ENCODE data around the gene SPR. TPM values are rescaled to one million over a fixed set of nuclear protein-coding genes. Genes with fewer than 3 reads are reported as not detected.
A peak's percentile ranks its signal among the peaks of the same experiment; 100 is the strongest.
"Not testable (repeated sequence)": the region's sequence is repeated elsewhere in the genome, so short reads cannot be mapped to it uniquely, and the experiment has no call there.

SPR gene
- total RNA-seq, 2 donors from 2014 or later, result 0.65 to 1.9 TPM

DNA sequence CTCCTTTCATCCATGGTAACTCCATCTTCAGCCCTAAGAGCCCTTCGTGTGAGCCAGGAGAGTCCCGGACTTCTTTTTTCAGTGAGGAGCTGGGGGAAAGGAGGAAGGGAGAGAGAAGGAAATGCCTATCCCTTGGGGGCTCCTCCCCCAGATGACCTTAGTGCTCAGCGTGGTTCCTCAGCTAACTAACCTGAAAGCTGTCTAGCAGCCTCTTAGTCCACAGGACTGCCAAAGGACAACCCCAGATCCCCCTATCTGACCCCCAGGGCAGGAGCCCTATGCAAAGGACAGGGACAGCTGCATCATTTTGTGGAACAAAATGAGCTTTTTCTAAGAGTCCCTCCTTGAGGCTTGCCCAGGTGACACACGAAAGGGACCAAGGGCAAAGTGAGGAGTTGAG is 7.9 kb downstream of the SPR start:
- Mint-ChIP-seq H3K36me3 (ENCODE audit: insufficient read depth in 2 of 2) (no peaks in the 10 kb centered on the region), H3K4me3 (no peak overlapping the region), H3K4me1 (ENCODE audit: low read depth) (peaks cover 8% of the 10 kb centered on the region), H3K27me3 (ENCODE audit: low read depth) (peaks cover 42% of the 10 kb centered on the region), H3K27ac (no peak overlapping the region), H3K9me3 (no peaks in the 10 kb centered on the region)
- ATAC-seq (replicated peaks in 1 of 2), result no peak
- DNase-seq, result no peak

DNA sequence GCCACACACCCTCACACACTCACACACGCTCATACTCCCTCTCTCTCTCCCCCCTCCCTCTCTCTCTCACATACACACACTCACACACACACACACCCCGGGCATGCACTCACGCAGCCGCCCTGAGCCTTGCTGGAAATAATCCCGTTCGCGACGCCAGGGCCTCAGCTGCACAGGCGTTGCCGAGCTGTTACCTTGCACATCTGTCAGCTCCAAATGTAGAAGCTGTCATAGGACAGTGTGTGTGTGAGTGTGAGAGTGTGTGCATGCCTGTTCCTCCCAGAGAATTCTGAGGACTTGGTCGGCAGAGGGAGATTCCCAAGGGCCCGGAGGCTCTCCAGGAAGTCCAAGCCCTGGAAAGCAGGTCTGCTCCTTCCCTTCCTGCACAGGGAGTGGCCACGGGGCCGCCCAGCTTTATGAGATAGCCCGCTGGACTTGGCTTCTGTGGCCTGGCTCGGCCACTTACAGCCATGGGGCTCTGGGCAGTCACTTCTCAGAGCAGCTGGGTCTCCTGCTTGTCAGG is 8.6 kb downstream of the SPR start:
- peak overlapping the region in 1 of 2 donors; percentile 25 for H3K4me3 Mint-ChIP-seq
- H3K4me1 Mint-ChIP-seq (ENCODE audit: low read depth), result peaks cover 8% of the 10 kb centered on the region
- H3K9me3 Mint-ChIP-seq, result no peaks in the 10 kb centered on the region
- H3K27me3 Mint-ChIP-seq (ENCODE audit: low read depth), result peaks cover 47% of the 10 kb centered on the region
- ATAC-seq (replicated peaks in 1 of 2) (no peak), DNase-seq (no peak)
- no peaks in the 10 kb centered on the region for H3K36me3 Mint-ChIP-seq (ENCODE audit: insufficient read depth in 2 of 2)
- no peak overlapping the region for H3K27ac Mint-ChIP-seq

DNA sequence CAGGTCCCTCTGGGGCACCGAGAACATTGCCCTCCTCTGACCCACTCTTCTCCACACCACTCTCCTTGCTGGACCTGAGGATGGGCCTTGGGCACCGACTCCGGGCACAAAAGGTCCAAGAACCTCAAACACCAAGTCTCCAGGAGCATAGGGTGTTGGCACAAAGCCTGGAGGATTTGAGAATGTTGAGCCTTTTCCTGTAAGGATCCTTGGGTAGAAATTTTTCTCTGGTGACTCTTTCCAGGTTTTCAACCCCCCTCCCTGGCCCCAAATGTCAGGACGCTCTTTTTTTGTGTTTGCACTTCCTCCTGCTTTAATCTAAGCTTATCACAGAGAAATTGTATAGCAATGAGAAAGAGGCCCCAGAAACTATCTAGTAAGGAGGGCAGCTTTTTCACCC is 9.2 kb downstream of the SPR start:
- Mint-ChIP-seq H3K4me3 (no peak overlapping the region), H3K4me1 (ENCODE audit: low read depth) (peaks cover 8% of the 10 kb centered on the region), H3K27ac (no peak overlapping the region), H3K36me3 (ENCODE audit: insufficient read depth in 2 of 2) (no peaks in the 10 kb centered on the region), H3K27me3 (ENCODE audit: low read depth) (peaks cover 53% of the 10 kb centered on the region), H3K9me3 (no peaks in the 10 kb centered on the region)
- ATAC-seq (replicated peaks in 1 of 2) (no peak), DNase-seq (no peak)

DNA sequence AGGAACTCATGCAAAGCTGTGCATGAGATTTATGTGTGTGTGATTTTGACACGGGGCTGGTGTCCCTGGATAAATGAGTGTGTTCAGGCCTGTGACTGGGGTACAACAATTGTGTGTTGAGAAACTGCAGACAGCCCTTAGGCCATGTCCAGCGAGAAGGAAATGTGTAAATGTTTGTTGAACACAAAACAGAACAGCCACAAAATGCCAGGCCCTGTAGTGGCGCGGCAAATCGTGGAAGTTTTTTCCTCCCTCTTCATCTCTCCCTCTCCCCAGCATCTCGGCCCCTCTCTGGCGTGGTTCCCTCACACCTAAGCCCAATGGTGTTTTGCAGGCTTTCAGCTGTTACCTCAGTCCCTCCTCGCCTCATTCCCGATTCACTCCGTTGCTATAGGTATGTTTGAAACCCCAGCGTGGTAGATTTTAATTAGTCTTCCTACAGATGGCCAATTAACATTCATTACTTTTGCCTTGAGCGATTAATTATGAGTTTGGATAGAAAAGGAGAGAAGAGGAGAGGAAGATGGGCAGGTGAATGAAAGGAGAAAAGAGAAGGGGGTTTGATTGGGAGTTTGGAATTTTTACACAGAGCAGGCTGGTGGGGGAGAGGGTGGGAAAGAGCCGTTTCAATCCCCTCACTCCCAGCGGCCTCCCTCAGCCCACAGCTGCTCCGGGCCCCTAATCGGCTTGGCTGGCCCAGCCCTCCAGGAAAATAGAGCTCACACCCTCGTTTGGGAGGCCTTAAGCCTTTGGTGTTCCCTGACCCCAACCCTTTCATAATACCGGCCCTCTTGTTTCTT is 10.8 kb downstream of the SPR start:
- H3K9me3 Mint-ChIP-seq, result no peaks in the 10 kb centered on the region
- DNase-seq, result no peak
- H3K36me3 Mint-ChIP-seq (ENCODE audit: insufficient read depth in 2 of 2), result no peaks in the 10 kb centered on the region
- no peak overlapping the region for H3K27ac Mint-ChIP-seq
- ATAC-seq (replicated peaks in 1 of 2), result no peak
- H3K27me3 Mint-ChIP-seq (ENCODE audit: low read depth), result peaks cover 64% of the 10 kb centered on the region
- H3K4me1 Mint-ChIP-seq (ENCODE audit: low read depth), result peaks cover 8% of the 10 kb centered on the region
- H3K4me3 Mint-ChIP-seq, result no peak overlapping the region

DNA sequence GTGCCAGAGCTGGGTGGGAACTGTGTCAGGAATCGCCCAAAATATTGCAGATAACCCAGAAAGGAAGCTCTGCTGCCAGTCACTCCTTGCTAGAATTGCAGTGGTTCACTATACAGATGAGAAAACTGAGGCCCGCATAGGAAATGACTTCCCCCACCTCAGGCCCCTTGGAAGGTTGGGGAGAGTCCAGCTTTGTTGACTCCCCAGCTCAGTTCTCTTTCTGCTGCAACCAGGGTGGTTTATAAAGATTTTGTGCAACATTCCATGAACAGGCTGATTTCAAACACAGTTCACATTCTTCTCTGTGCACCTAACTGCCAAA is 11.3 kb downstream of the SPR start:
- Mint-ChIP-seq H3K4me1 (ENCODE audit: low read depth) (peaks cover 5% of the 10 kb centered on the region), H3K27me3 (ENCODE audit: low read depth) (peaks cover 68% of the 10 kb centered on the region), H3K36me3 (ENCODE audit: insufficient read depth in 2 of 2) (no peaks in the 10 kb centered on the region), H3K27ac (no peak overlapping the region), H3K4me3 (no peak overlapping the region), H3K9me3 (no peaks in the 10 kb centered on the region)
- DNase-seq (no peak), ATAC-seq (replicated peaks in 1 of 2) (no peak)

DNA sequence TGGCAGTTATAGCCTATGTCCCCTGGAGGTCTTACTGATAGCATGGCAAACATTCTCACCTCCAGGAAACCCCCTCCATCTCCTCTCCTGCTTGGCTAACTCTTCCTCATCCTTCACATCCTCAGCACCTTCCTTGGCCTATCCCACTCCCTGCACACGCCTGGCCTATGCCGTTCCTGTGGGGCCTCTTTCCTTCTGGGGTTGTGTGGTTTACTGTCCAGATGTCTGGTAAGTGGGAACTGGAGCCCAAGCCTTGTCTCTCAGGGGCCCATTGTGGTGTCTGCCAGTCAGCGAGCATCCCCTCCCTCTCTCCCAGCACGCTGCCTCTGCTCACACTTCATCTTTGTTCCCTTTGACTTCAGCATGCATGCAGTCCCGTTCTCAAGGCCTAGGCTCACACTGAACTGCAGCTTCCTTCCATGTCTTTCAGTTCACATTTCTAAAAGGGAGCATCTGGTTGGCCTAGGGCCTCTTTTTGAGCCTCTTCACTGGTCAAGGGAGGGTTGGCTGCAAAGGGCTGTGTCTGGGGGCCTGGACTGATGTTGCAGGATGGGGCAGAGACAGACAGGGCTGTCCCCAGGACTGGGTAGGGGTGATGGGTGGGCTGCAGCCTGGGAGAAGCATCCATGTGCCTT is 13.1 kb downstream of the SPR start:
- Mint-ChIP-seq H3K36me3 (ENCODE audit: insufficient read depth in 2 of 2) (no peaks in the 10 kb centered on the region), H3K27me3 (ENCODE audit: low read depth) (peaks cover 56% of the 10 kb centered on the region), H3K4me1 (ENCODE audit: low read depth) (no peaks in the 10 kb centered on the region), H3K9me3 (no peaks in the 10 kb centered on the region), H3K27ac (no peak overlapping the region), H3K4me3 (no peak overlapping the region)
- no peak for ATAC-seq (replicated peaks in 1 of 2)
- DNase-seq, result no peak

DNA sequence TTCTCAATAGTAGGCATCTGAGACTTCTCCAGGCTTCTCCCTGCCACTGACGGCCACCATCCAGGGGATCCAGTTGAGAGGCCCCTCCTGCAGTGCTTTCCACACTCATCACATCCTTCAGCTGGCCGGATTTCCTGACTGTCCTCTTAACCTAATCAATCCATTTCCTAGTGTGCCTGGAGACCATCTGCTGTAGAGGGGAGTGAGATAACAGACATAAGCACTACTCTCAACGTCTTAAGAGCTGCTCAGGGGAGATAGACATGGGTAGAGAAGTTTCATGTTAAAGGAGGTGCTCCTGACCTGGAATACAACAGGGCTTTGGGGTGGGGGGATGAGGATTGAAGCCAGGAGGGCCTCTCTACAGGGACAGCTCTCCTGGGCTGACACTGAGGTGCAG is 14.2 kb downstream of the SPR start:
- H3K36me3 Mint-ChIP-seq (ENCODE audit: insufficient read depth in 2 of 2), result no peaks in the 10 kb centered on the region
- no peak overlapping the region for H3K27ac Mint-ChIP-seq
- no peak for ATAC-seq (replicated peaks in 1 of 2)
- DNase-seq, result no peak
- peaks cover 0 to 2% of the 10 kb centered on the region in 2 donors for H3K9me3 Mint-ChIP-seq
- H3K4me1 Mint-ChIP-seq (ENCODE audit: low read depth), result no peaks in the 10 kb centered on the region
- peaks cover 60% of the 10 kb centered on the region for H3K27me3 Mint-ChIP-seq (ENCODE audit: low read depth)
- H3K4me3 Mint-ChIP-seq, result no peak overlapping the region

DNA sequence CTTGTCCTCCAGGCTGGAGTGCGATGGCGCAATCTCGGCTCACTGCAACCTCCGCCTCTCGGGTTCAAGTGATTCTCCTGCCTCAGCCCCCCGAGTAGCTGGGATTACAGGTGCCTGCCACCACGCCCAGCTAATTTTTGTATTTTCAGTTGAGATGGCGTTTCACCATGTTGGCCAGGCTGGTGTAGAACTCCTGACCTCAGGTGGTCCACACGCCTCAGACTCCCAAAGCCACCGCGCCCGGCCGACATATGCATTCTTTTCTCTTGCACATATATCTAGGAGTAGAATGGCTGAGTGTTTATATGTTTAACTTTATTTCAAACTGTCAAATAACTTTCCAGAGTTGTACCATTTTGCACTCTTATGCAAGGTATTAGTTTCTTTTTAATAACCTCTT is 20.2 kb downstream of the SPR start:
- not testable (repeated sequence) for H3K9me3 Mint-ChIP-seq; H3K27ac Mint-ChIP-seq; H3K4me3 Mint-ChIP-seq; DNase-seq; ATAC-seq (replicated peaks in 1 of 2); H3K4me1 Mint-ChIP-seq (ENCODE audit: low read depth); H3K36me3 Mint-ChIP-seq (ENCODE audit: insufficient read depth in 2 of 2)
- peaks cover 67% of the 10 kb centered on the region for H3K27me3 Mint-ChIP-seq (ENCODE audit: low read depth)

DNA sequence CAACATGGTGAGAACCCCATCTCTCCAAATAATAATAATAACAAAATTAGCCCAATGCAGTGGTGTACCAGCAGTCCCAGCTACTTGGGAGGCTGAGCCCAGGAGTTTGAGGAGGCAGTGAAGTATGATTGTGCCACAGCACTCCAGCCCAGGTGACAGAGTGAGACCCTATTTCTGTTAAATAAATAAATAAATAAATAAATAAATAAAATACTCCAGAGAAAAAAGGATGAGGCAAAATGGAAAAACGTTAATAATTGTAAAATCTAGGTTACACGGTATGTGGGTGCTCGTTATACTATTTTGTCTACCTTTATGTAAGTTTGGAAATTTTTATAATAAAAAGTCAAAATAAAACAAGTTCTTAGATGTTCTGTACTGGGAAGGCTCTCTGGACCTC is 21.5 kb downstream of the SPR start:
- no peak for DNase-seq
- peaks cover 0 to 2% of the 10 kb centered on the region in 2 donors for H3K9me3 Mint-ChIP-seq
- no peaks in the 10 kb centered on the region for H3K4me1 Mint-ChIP-seq (ENCODE audit: low read depth)
- H3K27ac Mint-ChIP-seq, result no peak overlapping the region
- peaks cover 68% of the 10 kb centered on the region for H3K27me3 Mint-ChIP-seq (ENCODE audit: low read depth)
- H3K4me3 Mint-ChIP-seq, result no peak overlapping the region
- H3K36me3 Mint-ChIP-seq (ENCODE audit: insufficient read depth in 2 of 2), result no peaks in the 10 kb centered on the region
- no peak for ATAC-seq (replicated peaks in 1 of 2)

DNA sequence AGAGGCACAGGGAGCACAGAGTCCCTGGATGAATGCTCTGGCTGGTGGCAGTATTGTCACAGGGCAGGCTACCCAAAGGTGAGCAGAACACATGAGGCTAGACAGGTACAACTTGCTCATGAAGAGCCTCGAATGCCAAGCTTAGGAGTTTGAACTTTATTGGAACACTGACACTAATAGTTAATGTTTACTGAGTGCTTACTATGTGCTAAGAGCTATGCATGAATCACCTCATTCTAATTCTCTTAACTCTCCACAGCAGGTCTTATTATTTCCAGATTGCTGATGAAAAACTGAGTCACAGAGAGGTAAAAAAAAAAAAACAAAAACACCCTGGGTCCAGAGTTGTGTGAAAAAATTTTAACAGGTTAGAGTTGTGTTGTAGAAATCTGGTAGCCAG is 24.0 kb downstream of the SPR start:
- H3K4me1 Mint-ChIP-seq (ENCODE audit: low read depth), result peaks cover 15% of the 10 kb centered on the region
- H3K27me3 Mint-ChIP-seq (ENCODE audit: low read depth), result peaks cover 76% of the 10 kb centered on the region
- H3K36me3 Mint-ChIP-seq (ENCODE audit: insufficient read depth in 2 of 2), result no peaks in the 10 kb centered on the region
- ATAC-seq (replicated peaks in 1 of 2) (no peak), DNase-seq (no peak)
- H3K27ac Mint-ChIP-seq, result no peak overlapping the region
- H3K4me3 Mint-ChIP-seq, result no peak overlapping the region
- peaks cover 0 to under 1% of the 10 kb centered on the region in 2 donors for H3K9me3 Mint-ChIP-seq

DNA sequence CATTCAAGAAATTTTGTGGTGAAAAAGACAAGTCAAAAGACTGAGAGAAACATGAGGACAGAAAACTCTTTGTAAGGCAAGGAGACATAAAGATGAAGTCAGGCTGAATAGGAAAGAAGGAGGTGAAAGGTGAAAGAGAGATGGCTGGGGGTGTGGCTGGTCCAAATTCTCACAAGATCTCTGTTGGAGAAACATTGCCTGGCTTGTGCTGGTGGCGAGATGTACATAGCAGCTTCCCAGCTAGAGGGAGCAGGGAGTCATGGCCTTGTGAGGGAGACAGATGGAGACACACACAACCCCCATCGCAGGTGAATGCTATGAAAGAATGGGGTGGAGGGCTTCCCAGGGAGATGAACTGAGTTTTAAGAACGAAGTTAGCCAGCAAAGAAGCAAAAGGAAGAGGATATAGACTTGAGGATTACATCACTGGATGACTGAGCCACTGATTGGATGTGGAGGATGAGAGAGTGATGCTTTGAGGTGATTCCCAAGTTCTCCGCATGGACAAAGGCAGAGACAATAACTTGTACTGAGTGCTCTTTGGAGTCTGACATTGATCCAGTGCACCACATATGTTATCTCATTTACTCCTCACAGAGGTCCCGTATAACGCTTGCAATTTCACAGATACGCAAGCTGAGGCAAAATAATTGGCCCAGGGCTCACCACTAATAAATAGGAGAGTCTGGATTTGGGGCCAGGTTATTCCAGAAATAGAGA is 26.4 kb downstream of the SPR start:
- Mint-ChIP-seq H3K27me3 (ENCODE audit: low read depth) (peaks cover 80% of the 10 kb centered on the region), H3K4me3 (no peak overlapping the region), H3K36me3 (ENCODE audit: insufficient read depth in 2 of 2) (no peaks in the 10 kb centered on the region), H3K4me1 (ENCODE audit: low read depth) (peaks cover 28% of the 10 kb centered on the region), H3K27ac (no peak overlapping the region), H3K9me3 (no peaks in the 10 kb centered on the region)
- DNase-seq (no peak), ATAC-seq (replicated peaks in 1 of 2) (no peak)

DNA sequence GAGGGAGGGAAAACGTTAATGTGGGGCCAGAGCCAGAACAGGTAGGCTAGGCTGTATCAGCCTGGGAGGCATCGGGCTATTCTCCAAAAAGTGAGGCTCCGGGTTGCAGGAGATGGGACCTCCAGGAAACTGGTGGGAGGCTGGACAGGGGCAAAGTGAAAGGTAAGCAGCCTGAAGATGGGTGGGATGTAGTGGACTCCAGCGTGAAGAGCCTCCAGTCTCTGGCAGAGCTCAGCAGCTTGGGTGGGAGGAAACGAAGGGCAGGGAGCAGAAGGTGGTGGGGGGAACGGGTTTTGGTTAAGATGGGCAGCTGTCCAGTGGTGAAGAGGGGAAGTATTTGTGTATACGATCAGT is 27.0 kb downstream of the SPR start:
- ATAC-seq (replicated peaks in 1 of 2) (no peak), DNase-seq (no peak)
- no peaks in the 10 kb centered on the region for H3K9me3 Mint-ChIP-seq
- peaks cover 34% of the 10 kb centered on the region for H3K4me1 Mint-ChIP-seq (ENCODE audit: low read depth)
- peaks cover 83% of the 10 kb centered on the region for H3K27me3 Mint-ChIP-seq (ENCODE audit: low read depth)
- H3K27ac Mint-ChIP-seq, result no peak overlapping the region
- no peaks in the 10 kb centered on the region for H3K36me3 Mint-ChIP-seq (ENCODE audit: insufficient read depth in 2 of 2)
- no peak overlapping the region for H3K4me3 Mint-ChIP-seq

DNA sequence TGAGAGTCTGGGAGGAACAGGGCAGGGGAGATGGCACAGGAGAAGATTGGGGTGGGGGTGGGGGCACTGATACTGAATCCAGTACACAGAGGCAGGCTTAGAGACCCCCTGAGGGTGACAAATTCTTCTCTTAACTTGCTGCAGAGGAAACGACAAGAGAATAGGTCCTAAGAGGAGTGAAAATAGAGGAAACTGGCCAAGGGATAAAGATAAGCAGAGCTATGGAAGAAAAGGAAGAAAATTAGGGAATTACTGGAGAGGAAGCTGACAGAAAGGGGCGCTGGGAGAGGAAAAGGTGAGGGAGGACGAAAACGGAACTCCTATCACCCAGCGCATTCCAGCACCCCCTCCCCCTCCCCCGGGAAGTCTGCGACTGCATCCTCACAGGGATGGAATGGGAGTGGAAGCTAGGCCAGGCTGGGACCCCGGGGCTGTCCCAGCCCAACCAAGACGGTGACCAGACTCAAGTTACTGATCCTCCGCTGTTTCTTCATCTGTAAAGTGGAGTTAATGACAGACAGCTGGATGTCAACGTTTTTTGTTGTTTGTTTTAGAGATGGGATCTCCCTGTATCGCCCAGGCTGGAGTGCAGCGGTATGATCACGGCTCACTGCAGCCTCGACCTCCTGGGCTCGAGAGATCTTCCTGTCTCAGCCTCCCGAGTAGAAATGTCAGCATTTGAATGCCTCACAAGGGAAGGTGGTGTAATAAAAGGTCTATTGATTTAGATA is 27.5 kb downstream of the SPR start:
- no peaks in the 10 kb centered on the region for H3K9me3 Mint-ChIP-seq
- no peak for ATAC-seq (replicated peaks in 1 of 2)
- DNase-seq, result no peak
- H3K36me3 Mint-ChIP-seq (ENCODE audit: insufficient read depth in 2 of 2), result no peaks in the 10 kb centered on the region
- H3K4me3 Mint-ChIP-seq, result peak overlapping the region; percentile 63 to 72
- H3K4me1 Mint-ChIP-seq (ENCODE audit: low read depth), result peaks cover 39% of the 10 kb centered on the region
- H3K27me3 Mint-ChIP-seq (ENCODE audit: low read depth), result peaks cover 83% of the 10 kb centered on the region
- no peak overlapping the region for H3K27ac Mint-ChIP-seq

Data from activated T-cell treated with anti-CD3 and anti-CD28 coated beads, Interleukin-2, amount 50 U/mL, for 72 hours (primary cell).